Astrocyte of the spinal cord (primary cell): Measurements from ENCODE around the gene SLIT1.

Experiments used
- DNase-seq: peaks from one replicate; pipeline ENCODE4 v3.0.0; 2011; ENCODE audit warnings: low read depth, low spot score
- H3K4me3 ChIP-seq: 2 replicates; pipeline ENCODE4 v1.5.1; 2011; ENCODE audit warnings: low read depth, mild to moderate bottlenecking, low read length, moderate library complexity
- CTCF ChIP-seq: IDR thresholded peaks from 2 replicates; pipeline ENCODE4 v1.5.1; 2012; ENCODE audit warnings: low read depth, mild to moderate bottlenecking, low read length, inconsistent platforms
- in situ Hi-C: cut with HindIII; loops from 2 replicates; pipeline ENCODE4 v1.10.0; 2017; ENCODE audit warnings: low sequenced_read_pairs

Gene SLIT1

GRCh38 chr10:97013568-97013967 lies 172.2 kb downstream of the SLIT1 start:
- in situ Hi-C loops = no loop called here
- no peak for DNase-seq
- no peak for TF ChIP-seq CTCF
- no peak overlapping the region for H3K4me3 ChIP-seq

- in situ Hi-C loops = no loop called here
- no peak overlapping the region for H3K4me3 ChIP-seq
- no peak for DNase-seq
- TF ChIP-seq CTCF = no peak
Measured at GRCh38 chr10:97012470-97012869, 173.3 kb downstream of the SLIT1 start.

GRCh38 chr10:97011397-97011796 lies 174.4 kb downstream of the SLIT1 start:
- no peak for DNase-seq
- in situ Hi-C loops = no loop called here
- no peak for TF ChIP-seq CTCF
- H3K4me3 ChIP-seq = no peak overlapping the region

GRCh38 chr10:97010695-97011206 lies 175.0 kb downstream of the SLIT1 start:
- in situ Hi-C loops = no loop called here
- TF ChIP-seq CTCF = no peak
- no peak overlapping the region for H3K4me3 ChIP-seq
- no peak for DNase-seq

DNA sequence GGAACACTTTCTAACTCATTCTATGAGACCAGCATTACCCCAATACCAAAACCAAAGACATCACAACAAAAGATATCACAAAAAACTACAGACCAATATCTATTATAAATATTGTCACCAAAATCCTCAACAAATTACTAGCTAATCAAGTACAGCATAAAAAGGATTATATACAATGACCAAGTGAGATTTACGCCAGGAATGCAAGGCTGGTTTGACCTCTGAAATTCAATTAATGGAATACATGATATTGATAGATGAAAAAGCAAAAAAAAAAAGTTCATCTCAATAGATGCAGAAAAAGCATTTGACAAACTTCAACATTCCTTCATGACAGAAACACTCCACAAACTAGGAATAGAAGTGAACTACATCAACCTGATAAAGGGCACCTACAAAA lies 178.3 kb downstream of the SLIT1 start:
- in situ Hi-C loops = no loop called here
- DNase-seq = no peak

DNA sequence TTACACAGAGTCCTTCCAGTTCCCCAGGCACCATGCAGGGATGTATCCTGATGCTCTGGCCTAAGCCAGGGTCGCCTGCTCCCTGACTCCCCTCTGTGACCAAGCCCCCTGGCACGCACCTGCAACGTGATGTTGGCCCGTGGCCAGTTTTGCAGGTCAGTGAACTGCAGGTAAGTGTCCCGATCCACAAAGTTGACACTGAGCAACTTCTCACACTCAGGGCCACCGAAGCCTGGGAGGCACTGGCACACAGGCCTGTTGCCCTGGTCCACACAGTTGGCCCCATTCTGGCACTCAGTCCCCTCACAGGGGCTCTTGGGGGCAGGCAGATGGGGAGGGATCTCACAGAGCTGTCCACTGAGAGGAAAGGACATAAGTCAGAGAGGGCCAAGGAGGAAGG lies 179.4 kb downstream of the SLIT1 start:
- TF ChIP-seq CTCF = no peak
- in situ Hi-C loops = no loop called here
- no peak overlapping the region for H3K4me3 ChIP-seq
- DNase-seq = no peak

More for the DNA sequence above, 178.3 kb downstream of the SLIT1 start:
- H3K4me3 ChIP-seq = no peak overlapping the region
- no peak for TF ChIP-seq CTCF

DNA sequence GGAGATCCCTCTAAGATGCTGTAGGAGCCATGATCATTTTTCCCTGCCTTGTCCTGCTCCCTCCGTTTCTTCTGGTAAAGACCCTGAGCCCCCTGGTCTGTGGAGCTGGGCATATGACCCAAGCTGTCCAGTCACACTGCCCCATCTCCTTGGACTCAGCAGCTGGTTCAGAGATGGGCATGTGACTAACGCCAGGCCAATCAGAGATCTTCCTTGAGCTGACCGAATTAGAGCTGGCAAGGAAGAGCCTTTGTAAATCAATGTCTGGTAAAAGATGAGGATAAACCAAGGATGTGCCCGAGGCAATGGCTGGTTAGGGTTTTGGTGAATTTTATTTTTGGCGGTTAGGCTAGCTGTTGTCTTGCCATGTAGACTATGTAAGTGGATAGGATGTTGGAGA lies 180.4 kb downstream of the SLIT1 start:
- in situ Hi-C loops = no loop called here
- no peak overlapping the region for H3K4me3 ChIP-seq
- TF ChIP-seq CTCF = no peak
- no peak for DNase-seq
